Lower leg skin (tissue), 4 donors: Measurements from ENCODE around the gene DENND1B. TPM values are rescaled to one million over a fixed set of nuclear protein-coding genes. Genes with fewer than 3 reads are reported as not detected.

Experiments
- DNase-seq, 2 donors: peaks; one replicate each; pipeline ENCODE4 v3.0.0-alpha.2; 2019; ENCODE audit warnings: low spot score in 2 of 2
- H3K4me3 ChIP-seq: fragments of 200-600 bp; sonication (generic); 2 replicates; pipeline ENCODE4 v1.5.1; 2017; ENCODE audit warnings: mild to moderate bottlenecking, low read depth; ENCODE audit not compliant: poor library complexity, severe bottlenecking
- CTCF ChIP-seq, 3 donors: fragments of 450-650 bp; IDR thresholded peaks; one replicate each; pipeline ENCODE4 v1.5.1; 2016; ENCODE audit warnings: antibody characterized with exemption in 3 of 3, mild to moderate bottlenecking in 3 of 3, moderate library complexity in 2 of 3
- POLR2A ChIP-seq, 2 donors: fragments of 450-650 bp; IDR thresholded peaks; one replicate each; pipeline ENCODE4 v1.6.1; 2016 to 2017; ENCODE audit warnings: antibody characterized with exemption in 2 of 2, mild to moderate bottlenecking in 1 of 2, moderate library complexity in 1 of 2
- WGBS, 2 donors: methylation state at CpG; one replicate each; pipeline ENCODE4 v1.1.5; 2018; 5-methylcytosine and 5-hydroxymethylcytosine counted together
- intact Hi-C: fragments of 100-400 bp; cut with DNase I; formaldehyde crosslinking; loops from one replicate; pipeline ENCODE4 v1.15.0; 2023; ENCODE audit warnings: low total_unique reads
- total RNA-seq, 4 donors: library from RNA; depleted of rRNA; stranded (reverse); fragments of >200 nt; gene quantifications; one replicate each; pipeline ENCODE4 v1.1.0, GENCODE V29; 2016

Gene DENND1B
- total RNA-seq, 4 donors from 2014 or later: 5.5 to 12.4 (median 7.2) TPM

DNA sequence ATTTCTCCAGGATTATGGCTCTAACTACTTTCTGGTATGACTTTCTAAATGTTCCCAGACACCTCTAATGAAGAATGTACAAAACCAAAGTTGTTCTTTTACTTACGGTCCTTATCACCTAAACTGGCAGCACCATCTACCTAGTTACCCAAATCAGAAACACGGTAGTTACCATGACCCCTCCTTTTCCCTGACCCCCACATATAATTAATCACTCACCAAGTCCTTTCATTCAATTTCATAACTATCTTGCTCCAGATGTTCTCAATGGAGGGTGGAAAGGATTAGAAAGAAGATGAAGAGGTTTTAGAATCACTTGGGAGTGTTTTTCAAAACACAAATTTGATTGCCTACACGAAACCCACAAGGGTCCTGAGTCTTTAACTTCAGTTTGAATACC, 98.0 kb downstream of the DENND1B start:
- no peak overlapping the region for H3K4me3 ChIP-seq
- DNase-seq: no peak
- 83 to 85% methylated on average over 3 of the region's 3 CpGs for WGBS, 2 donors
- intact Hi-C loops: no loop called here
- TF ChIP-seq CTCF (IDR thresholded peaks at IDR 0.05): no peak
- no peak for TF ChIP-seq POLR2A (IDR thresholded peaks at IDR 0.05)

DNA sequence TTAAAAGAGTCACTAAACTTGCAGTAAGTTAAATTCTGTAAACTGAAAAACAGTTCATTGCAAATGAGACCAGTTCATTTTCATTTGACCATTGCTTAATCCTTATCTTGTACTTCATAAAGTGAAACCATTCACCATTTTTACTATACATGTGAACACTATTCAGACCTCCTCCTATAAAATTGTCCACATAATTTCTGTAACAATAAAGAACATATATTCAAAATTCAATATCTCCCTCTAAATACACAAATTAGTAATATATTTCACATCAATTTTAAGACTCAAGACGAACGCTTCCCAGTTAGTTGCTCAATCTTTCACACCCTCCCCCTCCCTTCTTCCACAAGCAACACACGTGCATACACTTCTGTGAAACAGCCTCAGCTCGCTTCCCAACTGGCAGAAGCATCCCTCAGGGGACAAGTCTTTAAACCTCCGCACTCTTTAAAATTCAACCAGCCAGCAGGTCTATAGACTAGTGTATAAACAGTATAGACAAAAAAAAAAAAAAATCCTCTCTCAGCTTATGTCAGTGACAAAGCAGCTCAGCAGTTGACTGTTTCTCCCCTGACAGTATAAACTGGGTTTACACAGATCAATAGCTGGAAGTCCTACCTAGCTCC, 99.6 kb downstream of the DENND1B start:
- DNase-seq: peak in 1 of 2 donors; percentile 32
- intact Hi-C loops: no loop called here
- WGBS, 2 donors: 17 to 26% methylated on average over 5 of the region's 5 CpGs
- no peak overlapping the region for H3K4me3 ChIP-seq
- TF ChIP-seq CTCF (IDR thresholded peaks at IDR 0.05): no peak

- 80 to 84% methylated on average over 3 of the region's 3 CpGs for WGBS, 2 donors
- intact Hi-C loops: no loop called here
- H3K4me3 ChIP-seq: no peak overlapping the region
- TF ChIP-seq POLR2A (IDR thresholded peaks at IDR 0.05) (no peak), CTCF (IDR thresholded peaks at IDR 0.05) (no peak)
- no peak for DNase-seq
Measured at GRCh38 chr1:197674286-197674685, 101.0 kb downstream of the DENND1B start.

GRCh38 chr1:197673292-197673691, 102.0 kb downstream of the DENND1B start:
- 89% methylated on average over 2 of the region's 2 CpGs for WGBS, 2 donors
- DNase-seq: no peak
- no peak overlapping the region for H3K4me3 ChIP-seq
- intact Hi-C loops: no loop called here
- TF ChIP-seq CTCF (IDR thresholded peaks at IDR 0.05): no peak
- TF ChIP-seq POLR2A (IDR thresholded peaks at IDR 0.05): no peak

GRCh38 chr1:197672347-197672746, 102.9 kb downstream of the DENND1B start:
- no peak overlapping the region for H3K4me3 ChIP-seq
- DNase-seq: no peak
- WGBS, 2 donors: 93 to 96% methylated on average over 1 of the region's 1 CpG
- intact Hi-C loops: no loop called here
- TF ChIP-seq CTCF (IDR thresholded peaks at IDR 0.05) (no peak), POLR2A (IDR thresholded peaks at IDR 0.05) (no peak)

- intact Hi-C loops: no loop called here
- 96 to 98% methylated on average over 1 of the region's 1 CpG for WGBS, 2 donors
- H3K4me3 ChIP-seq: no peak overlapping the region
- TF ChIP-seq CTCF (IDR thresholded peaks at IDR 0.05) (no peak), POLR2A (IDR thresholded peaks at IDR 0.05) (no peak)
- no peak for DNase-seq
Measured at GRCh38 chr1:197671920-197672319, 103.4 kb downstream of the DENND1B start.
